AG10803 (cell line): ENCODE results near the gene CCDC107.

Source experiments
- DNase-seq: peaks from one replicate; pipeline ENCODE4 v3.0.0; 2010; ENCODE audit warnings: low read depth
- H3K4me3 ChIP-seq: 2 replicates; pipeline ENCODE4 v1.5.1; 2011; ENCODE audit warnings: mild to moderate bottlenecking, low read length, control low read depth
- CTCF ChIP-seq: conservative IDR thresholded peaks from 2 replicates; pipeline ENCODE4 v1.5.1; 2011; ENCODE audit warnings: mild to moderate bottlenecking, low read length, control low read depth, inconsistent platforms

The CCDC107 gene

GRCh38 chr9:35700942-35701341, 42.9 kb downstream of the CCDC107 start:
- no peak overlapping the region for H3K4me3 ChIP-seq
- no peak for DNase-seq
- TF ChIP-seq CTCF = no peak

GRCh38 chr9:35702696-35703095, 44.6 kb downstream of the CCDC107 start:
- H3K4me3 ChIP-seq = no peak overlapping the region
- no peak for DNase-seq
- no peak for TF ChIP-seq CTCF

GRCh38 chr9:35703906-35704672, 46.0 kb downstream of the CCDC107 start:
- H3K4me3 ChIP-seq = no peak overlapping the region
- DNase-seq = no peak
- no peak for TF ChIP-seq CTCF

GRCh38 chr9:35705372-35705771, 47.3 kb downstream of the CCDC107 start:
- TF ChIP-seq CTCF = no peak
- no peak overlapping the region for H3K4me3 ChIP-seq
- no peak for DNase-seq

GRCh38 chr9:35705836-35706430, 47.8 kb downstream of the CCDC107 start:
- no peak for TF ChIP-seq CTCF

GRCh38 chr9:35706951-35707350, 48.9 kb downstream of the CCDC107 start:
- DNase-seq = no peak
- H3K4me3 ChIP-seq = no peak overlapping the region
- TF ChIP-seq CTCF = no peak

More at GRCh38 chr9:35705836-35706430, 47.8 kb downstream of the CCDC107 start:
- no peak overlapping the region for H3K4me3 ChIP-seq
- DNase-seq = no peak

GRCh38 chr9:35708146-35708545, 50.1 kb downstream of the CCDC107 start:
- no peak for DNase-seq
- H3K4me3 ChIP-seq = no peak overlapping the region
- no peak for TF ChIP-seq CTCF
